ENCODE measurements around the gene MUC12.
"Not testable (repeated sequence)": the region's sequence is repeated elsewhere in the genome, so short reads cannot be mapped to it uniquely, and the experiment has no call there.

DNA sequence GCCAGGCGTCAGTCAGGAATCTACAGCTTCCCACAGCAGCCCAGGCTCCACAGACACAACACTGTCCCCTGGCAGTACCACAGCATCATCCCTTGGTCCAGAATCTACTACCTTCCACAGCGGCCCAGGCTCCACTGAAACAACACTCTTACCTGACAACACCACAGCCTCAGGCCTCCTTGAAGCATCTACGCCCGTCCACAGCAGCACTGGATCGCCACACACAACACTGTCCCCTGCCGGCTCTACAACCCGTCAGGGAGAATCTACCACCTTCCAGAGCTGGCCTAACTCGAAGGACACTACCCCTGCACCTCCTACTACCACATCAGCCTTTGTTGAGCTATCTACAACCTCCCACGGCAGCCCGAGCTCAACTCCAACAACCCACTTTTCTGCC is 30.7 kb downstream of the MUC12 start:
- TF ChIP-seq, protein P1, sequence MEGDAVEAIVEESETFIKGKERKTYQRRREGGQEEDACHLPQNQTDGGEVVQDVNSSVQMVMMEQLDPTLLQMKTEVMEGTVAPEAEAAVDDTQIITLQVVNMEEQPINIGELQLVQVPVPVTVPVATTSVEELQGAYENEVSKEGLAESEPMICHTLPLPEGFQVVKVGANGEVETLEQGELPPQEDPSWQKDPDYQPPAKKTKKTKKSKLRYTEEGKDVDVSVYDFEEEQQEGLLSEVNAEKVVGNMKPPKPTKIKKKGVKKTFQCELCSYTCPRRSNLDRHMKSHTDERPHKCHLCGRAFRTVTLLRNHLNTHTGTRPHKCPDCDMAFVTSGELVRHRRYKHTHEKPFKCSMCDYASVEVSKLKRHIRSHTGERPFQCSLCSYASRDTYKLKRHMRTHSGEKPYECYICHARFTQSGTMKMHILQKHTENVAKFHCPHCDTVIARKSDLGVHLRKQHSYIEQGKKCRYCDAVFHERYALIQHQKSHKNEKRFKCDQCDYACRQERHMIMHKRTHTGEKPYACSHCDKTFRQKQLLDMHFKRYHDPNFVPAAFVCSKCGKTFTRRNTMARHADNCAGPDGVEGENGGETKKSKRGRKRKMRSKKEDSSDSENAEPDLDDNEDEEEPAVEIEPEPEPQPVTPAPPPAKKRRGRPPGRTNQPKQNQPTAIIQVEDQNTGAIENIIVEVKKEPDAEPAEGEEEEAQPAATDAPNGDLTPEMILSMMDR (optimal IDR thresholded peaks at IDR 0.05 in 1 of 3, IDR thresholded peaks at IDR 0.05 in 1 of 3, conservative IDR thresholded peaks at IDR 0.05 in 1 of 3; ENCODE audit: extremely low read depth in 1 of 3, insufficient read depth in 2 of 3, low read length in 3 of 3): not testable (repeated sequence)
- TF ChIP-seq EZH2 (IDR thresholded peaks at IDR 0.05; ENCODE audit: low read length): not testable (repeated sequence)

Data from keratinocyte (primary cell).